ENCODE data around the gene TIGD1. TPM values are rescaled to one million over a fixed set of nuclear protein-coding genes. Genes with fewer than 3 reads are reported as not detected.

TIGD1 gene
- total and polyA plus RNA-seq, 8 donors = 0.88 to 5.9 (median 2.2) TPM

DNA sequence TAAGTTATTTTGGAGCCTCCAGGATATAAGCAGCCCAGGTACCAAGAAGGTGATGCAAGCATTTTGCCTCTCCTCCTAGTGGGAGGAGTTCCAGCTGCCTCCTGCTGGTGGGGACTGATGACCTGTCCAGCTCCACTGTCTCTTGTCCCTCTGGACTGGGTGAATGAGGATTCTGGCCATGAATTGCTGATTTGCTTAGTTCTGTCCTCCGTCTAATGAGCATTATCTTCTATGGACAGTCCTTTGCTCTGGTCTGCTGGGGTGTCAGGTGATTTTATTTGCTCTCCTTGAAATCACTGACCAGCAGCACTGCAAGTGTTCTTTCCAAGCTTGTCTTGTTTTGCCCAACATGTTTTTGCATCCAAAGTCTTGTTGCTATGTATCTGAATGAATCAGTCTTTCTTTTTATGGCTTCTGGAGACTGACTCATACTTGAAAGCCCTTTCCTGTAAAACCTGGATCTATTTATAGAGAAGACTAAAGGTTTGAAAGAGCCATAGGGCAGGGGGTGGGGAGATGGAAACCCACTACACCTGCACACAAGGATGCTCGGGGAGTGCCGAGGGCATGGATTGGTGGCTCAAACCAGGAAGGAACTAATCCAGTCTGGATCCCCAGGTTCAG lies 42.5 kb upstream of the TIGD1 start:
- Histone ChIP-seq H3K4me3 (no peak overlapping the region), H3K27ac (peak overlapping the region in 1 of 4 donors; percentile 57), H3K27me3 (no peaks in the 10 kb centered on the region), H3K9me3 (no peaks in the 10 kb centered on the region), H3K36me3 (no peaks in the 10 kb centered on the region), H3K4me1 (peaks cover 0 to 13% (median 7%) of the 10 kb centered on the region in 3 donors)
- no peak for FAIRE-seq
- no peak for DNase-seq
- WGBS, 2 donors = 78 to 85% methylated on average over 3 of the region's 3 CpGs
- TF ChIP-seq, protein P1, sequence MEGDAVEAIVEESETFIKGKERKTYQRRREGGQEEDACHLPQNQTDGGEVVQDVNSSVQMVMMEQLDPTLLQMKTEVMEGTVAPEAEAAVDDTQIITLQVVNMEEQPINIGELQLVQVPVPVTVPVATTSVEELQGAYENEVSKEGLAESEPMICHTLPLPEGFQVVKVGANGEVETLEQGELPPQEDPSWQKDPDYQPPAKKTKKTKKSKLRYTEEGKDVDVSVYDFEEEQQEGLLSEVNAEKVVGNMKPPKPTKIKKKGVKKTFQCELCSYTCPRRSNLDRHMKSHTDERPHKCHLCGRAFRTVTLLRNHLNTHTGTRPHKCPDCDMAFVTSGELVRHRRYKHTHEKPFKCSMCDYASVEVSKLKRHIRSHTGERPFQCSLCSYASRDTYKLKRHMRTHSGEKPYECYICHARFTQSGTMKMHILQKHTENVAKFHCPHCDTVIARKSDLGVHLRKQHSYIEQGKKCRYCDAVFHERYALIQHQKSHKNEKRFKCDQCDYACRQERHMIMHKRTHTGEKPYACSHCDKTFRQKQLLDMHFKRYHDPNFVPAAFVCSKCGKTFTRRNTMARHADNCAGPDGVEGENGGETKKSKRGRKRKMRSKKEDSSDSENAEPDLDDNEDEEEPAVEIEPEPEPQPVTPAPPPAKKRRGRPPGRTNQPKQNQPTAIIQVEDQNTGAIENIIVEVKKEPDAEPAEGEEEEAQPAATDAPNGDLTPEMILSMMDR (IDR thresholded peaks at IDR 0.05) = no peak
- intact Hi-C loops (cut with DNase I) = no loop called here
- peak in 3 of 4 donors; percentile 14 to 57 (median 23) for ATAC-seq

DNA sequence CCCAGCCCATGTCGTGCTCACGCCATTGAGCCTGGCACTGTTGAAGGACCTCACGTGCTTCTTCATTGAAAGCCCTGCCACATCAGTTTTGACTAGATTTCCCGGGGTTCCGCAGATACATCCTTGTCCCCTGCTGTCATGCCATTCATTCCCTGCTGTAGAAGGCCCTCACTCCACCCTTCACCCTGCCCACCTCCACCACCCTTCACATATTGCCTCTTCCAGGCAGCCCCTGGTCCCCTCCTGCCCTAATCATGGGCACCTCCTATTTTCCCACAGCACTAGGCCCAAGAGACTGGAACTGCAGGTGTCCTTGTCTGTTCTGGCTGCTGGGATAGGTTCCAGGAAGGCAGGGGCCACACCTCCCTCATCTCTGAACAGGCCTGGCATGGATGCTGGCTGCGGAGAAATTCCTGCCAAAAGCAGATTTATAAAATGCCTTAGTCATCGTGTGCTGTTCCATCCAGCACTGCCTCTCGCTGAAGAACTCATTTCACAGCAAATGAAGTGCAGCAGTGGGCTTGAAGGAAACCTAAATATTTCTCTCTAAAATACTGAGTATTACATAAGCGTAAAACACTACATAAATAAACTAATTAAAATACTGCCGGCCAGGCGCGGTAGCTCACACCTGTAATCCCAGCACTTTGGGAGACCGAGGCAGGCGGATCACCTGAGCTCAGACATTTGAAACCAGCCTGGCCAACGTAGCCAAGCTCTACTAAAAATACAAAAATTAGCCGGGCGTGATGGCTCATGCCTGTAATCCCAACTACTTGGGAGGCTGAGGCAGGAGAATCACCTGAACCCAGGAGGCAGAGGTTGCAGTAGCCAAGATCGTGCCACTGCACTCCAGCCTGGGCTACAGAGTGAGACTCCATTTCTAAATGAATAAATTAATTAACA lies 38.6 kb upstream of the TIGD1 start:
- Histone ChIP-seq H3K36me3 (no peaks in the 10 kb centered on the region), H3K9me3 (no peaks in the 10 kb centered on the region), H3K4me1 (peaks cover 0 to 13% (median 7%) of the 10 kb centered on the region in 3 donors), H3K4me3 (no peak overlapping the region), H3K27ac (peak overlapping the region in 1 of 4 donors; percentile 44), H3K27me3 (no peaks in the 10 kb centered on the region)
- 41 to 57% methylated on average over 18 of the region's 18 CpGs for WGBS, 2 donors
- ATAC-seq (peak; percentile 91 to 95 (median 94)), FAIRE-seq (no peak), DNase-seq (peak; percentile 65 to 88 (median 84))
- intact Hi-C loops (cut with DNase I) = no loop called here
- TF ChIP-seq, protein P1 (IDR thresholded peaks at IDR 0.05) = no peak

DNA sequence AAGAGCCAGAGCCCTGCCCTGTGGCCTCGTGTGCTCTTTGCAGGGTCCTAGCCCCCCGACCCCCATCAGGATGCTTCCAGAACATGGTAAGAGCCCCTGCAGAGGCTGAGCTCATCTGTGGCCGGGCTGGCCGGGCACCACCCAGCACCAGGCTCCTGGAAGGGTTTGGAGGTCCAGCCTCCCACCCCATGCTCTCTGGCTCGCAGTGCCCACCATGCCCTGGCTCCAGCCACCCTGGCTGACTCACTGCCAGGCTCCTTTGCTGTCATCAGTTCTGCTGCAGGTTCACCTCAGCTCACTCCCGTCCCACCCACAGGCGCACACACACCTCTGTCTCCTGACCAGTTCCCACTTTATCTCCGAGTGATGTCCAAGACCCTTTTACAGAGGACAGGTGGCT lies 37.7 kb upstream of the TIGD1 start:
- Histone ChIP-seq H3K4me1 (peaks cover 0 to 13% (median 7%) of the 10 kb centered on the region in 3 donors), H3K9me3 (no peaks in the 10 kb centered on the region), H3K27me3 (no peaks in the 10 kb centered on the region), H3K27ac (peak overlapping the region in 1 of 4 donors; percentile 35), H3K36me3 (no peaks in the 10 kb centered on the region), H3K4me3 (no peak overlapping the region)
- FAIRE-seq (no peak), DNase-seq (no peak), ATAC-seq (no peak)
- intact Hi-C loops (cut with DNase I) = no loop called here
- TF ChIP-seq, protein P1 (IDR thresholded peaks at IDR 0.05) = no peak
- WGBS, 2 donors = 88 to 92% methylated on average over 8 of the region's 8 CpGs

DNA sequence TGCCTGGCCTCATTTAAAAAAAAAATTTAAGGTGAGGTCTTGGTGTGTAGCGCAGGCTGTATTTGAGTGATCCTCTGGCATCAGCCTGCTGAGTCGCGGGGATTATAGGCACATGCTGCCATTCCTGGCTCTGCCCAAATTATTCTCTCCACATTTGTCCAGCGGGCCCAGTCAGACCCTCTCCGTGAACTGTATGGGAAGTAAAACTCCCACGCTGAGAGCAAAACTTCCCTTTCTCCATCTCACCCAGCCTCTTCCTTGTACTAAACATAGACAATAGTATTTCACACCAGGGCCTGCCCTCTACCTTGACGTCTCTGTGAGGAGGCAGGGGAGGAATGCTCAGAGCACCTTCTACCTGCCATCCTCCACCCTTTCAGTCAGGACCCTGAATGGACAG lies 37.2 kb upstream of the TIGD1 start:
- TF ChIP-seq, protein P1 (IDR thresholded peaks at IDR 0.05) = no peak
- ATAC-seq = peak in 1 of 4 donors; percentile 23
- H3K36me3 ChIP-seq = no peaks in the 10 kb centered on the region
- H3K27ac ChIP-seq = no peak overlapping the region
- no peak overlapping the region for H3K4me3 ChIP-seq
- no peaks in the 10 kb centered on the region for H3K27me3 ChIP-seq
- no peaks in the 10 kb centered on the region for H3K9me3 ChIP-seq
- 87 to 92% methylated on average over 7 of the region's 7 CpGs for WGBS, 2 donors
- H3K4me1 ChIP-seq = peaks cover 0 to 13% (median 7%) of the 10 kb centered on the region in 3 donors
- no peak for DNase-seq
- FAIRE-seq = no peak
- intact Hi-C loops (cut with DNase I) = no loop called here
